GM12892 (cell line): ENCODE measurements around the gene HSP90B1.

Experiments used
- DNase-seq: peaks from one replicate; pipeline ENCODE4 v3.0.0; 2011; ENCODE audit not compliant: insufficient read length
- FAIRE-seq: peaks from 2 replicates; lab custom pipeline; 2011; peaks lifted over from hg19 to GRCh38; lab: Jason Lieb, UNC
- POLR2A ChIP-seq: IDR thresholded peaks from 2 replicates; pipeline ENCODE4 v1.6.1; 2011; ENCODE audit warnings: low read depth, low read length, control low read depth
- POLR2AphosphoS5 ChIP-seq: IDR thresholded peaks from 2 replicates; pipeline ENCODE4 v1.6.1; 2011; ENCODE audit warnings: low read depth, low read length, control low read depth
- TAF1 ChIP-seq: IDR thresholded peaks from 2 replicates; pipeline ENCODE4 v1.6.1; 2011; ENCODE audit warnings: low read depth, mild to moderate bottlenecking, control low read depth, low read length, borderline replicate concordance

The HSP90B1 gene

DNA sequence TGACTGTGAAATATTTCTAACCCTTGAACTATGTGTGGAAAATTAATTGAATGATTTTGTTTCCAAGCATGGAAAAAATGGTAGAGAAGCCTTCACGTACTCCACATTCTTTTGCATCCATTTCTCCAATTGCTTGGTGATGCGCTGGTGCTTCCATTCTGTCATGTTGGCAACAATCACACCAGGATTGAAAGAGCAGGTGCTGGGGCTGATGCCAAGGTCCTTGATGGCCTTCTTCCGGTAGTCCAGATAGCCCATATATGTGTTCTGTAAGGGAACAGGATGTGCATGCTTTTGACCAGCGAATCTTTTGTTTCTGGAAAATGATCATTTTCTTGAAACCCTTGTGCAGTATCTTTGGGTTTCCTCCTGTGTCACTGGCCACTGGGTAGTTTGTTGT is 64.0 kb downstream of the HSP90B1 start:
- TF ChIP-seq POLR2A (no peak), TAF1 (no peak), POLR2AphosphoS5 (no peak)
- DNase-seq = no peak
- no peak for FAIRE-seq

DNA sequence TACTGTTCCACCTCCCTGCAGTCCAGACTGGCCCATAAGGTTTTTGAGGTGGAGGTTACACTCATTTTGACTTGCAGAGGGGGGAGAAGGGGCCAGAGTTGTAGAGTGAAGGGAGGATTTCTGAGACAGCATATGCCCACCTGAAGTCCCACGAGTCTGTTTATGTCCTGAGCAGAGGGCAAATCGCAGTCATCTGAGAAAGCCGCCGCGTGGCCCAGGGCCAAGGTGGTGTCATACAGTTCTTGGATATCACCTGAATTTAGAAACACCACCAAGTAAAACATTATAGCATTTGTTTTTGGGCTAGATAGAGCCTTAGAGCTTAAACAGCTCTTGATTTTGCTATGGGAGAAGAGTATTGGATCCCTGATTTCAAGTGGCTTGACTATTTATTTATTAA is 66.4 kb downstream of the HSP90B1 start:
- TF ChIP-seq TAF1 (no peak), POLR2AphosphoS5 (no peak), POLR2A (no peak)
- FAIRE-seq = no peak
- DNase-seq = no peak

DNA sequence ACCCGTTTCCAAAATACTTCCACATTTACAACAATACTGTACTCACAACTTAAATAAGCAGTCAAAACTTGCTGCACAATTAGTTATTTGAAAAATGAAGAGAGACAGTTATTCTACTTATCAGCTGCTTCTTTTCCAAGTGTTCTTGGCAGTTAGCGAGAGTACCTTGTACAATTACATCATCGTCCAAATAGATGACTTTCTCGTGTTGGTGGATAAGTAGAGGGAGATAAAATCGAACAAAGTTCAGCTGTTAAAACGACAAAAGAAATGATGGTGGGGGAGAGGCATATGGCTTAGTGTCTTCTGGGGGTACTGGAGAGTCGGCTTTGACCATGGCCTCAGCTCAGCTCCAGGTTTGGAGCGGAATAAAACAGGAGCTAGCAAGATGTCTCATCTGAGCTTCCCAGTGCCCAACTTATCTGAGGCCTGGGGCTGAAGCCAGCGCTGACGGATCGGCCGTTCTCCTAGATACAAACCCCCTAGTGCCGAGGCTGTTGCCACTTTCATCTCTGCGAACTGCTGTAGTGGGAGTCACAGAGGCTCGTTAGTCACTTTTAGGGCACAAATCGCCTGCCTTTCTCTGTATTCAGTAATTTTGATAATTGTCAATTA is 67.2 kb downstream of the HSP90B1 start:
- DNase-seq = no peak
- FAIRE-seq = no peak
- TF ChIP-seq TAF1 (no peak), POLR2A (no peak), POLR2AphosphoS5 (no peak)
